ENCODE measurements around the gene MOB3B. TPM values are rescaled to one million over a fixed set of nuclear protein-coding genes. Genes with fewer than 3 reads are reported as not detected.

Gene MOB3B
- polyA plus RNA-seq, 1 of the 3 experiments (the other 2 are of a cell fraction): 0.90 TPM

- peaks cover 5 to 7% of the 10 kb centered on the region in 2 experiments; a peak in 3 of 4 replicates for H3K4me1 ChIP-seq (ENCODE audit: control insufficient read depth in 1 of 2, insufficient read depth in 2 of 2, low read depth in 1 of 2, low read length in 1 of 2)
- H3K9ac ChIP-seq: no peak overlapping the region
- no peak overlapping the region for H3K4me2 ChIP-seq
- POLR2A ChIA-PET: no interaction called here
- CTCF ChIA-PET: interaction anchor here (1.6 kb wide), 1 partner anchor 37 kb away, joined by 3 read pairs; no protein-coding TSS in a partner anchor
- WGBS (ENCODE audit: low lambda C conversion rate): 65% methylated on average over 9 of the region's 9 CpGs
- no peak overlapping the region for H3K27ac ChIP-seq (ENCODE audit: low read depth in 2 of 2, low read length in 1 of 2)
- no peaks in the 10 kb centered on the region for H3K27me3 ChIP-seq (ENCODE audit: insufficient read depth)
- H3K9me3 ChIP-seq: no peaks in the 10 kb centered on the region
- no peaks in the 10 kb centered on the region for H3K9me2 ChIP-seq
- H3K36me3 ChIP-seq (replicated peaks in 1 of 2; ENCODE audit: control insufficient read depth in 1 of 2, insufficient read depth in 2 of 2, low read length in 1 of 2): no peaks in the 10 kb centered on the region
- H2AFZ ChIP-seq (ENCODE audit: low read depth): no peak overlapping the region
- H4K20me1 ChIP-seq (ENCODE audit: insufficient read depth): no peaks in the 10 kb centered on the region
- H3F3A ChIP-seq (replicated peaks; ENCODE audit: insufficient read depth): peaks cover 6% of the 10 kb centered on the region
- TF ChIP-seq ZBTB33 (IDR thresholded peaks at IDR 0.05; ENCODE audit: borderline replicate concordance, low read depth) (no peak), USF2 (IDR thresholded peaks at IDR 0.05; ENCODE audit: borderline replicate concordance, low read depth, low read length) (no peak), PBX3 (IDR thresholded peaks at IDR 0.05) (no peak), REST (IDR thresholded peaks at IDR 0.05; ENCODE audit: low read depth, low read length) (no peak), RXRA (IDR thresholded peaks at IDR 0.05; ENCODE audit: borderline replicate concordance, low read depth) (no peak), FOXM1 (IDR thresholded peaks at IDR 0.05; ENCODE audit: low read depth) (no peak), POLR2AphosphoS5 (IDR thresholded peaks at IDR 0.05; ENCODE audit: low read depth, low read length) (no peak), TAF1 (IDR thresholded peaks at IDR 0.05; ENCODE audit: borderline replicate concordance, low read depth, low read length) (no peak), GATA2 (CRISPR knock-in tag; IDR thresholded peaks at IDR 0.05) (no peak), CHD2 (IDR thresholded peaks at IDR 0.05; ENCODE audit: low read length, partially characterized antibody) (no peak), ELF1 (IDR thresholded peaks at IDR 0.05) (no peak), YY1 (IDR thresholded peaks at IDR 0.05; ENCODE audit: low read depth) (no peak), TEAD4 (IDR thresholded peaks at IDR 0.05; ENCODE audit: borderline replicate concordance, insufficient read depth) (no peak), MXI1 (IDR thresholded peaks at IDR 0.05; ENCODE audit: low read depth, low read length) (no peak), SMC3 (IDR thresholded peaks at IDR 0.05; ENCODE audit: low read depth, low read length) (no peak)
- no peak overlapping the region for H3K4me3 ChIP-seq (ENCODE audit: low read depth in 2 of 2, low read length in 1 of 2)
- no peak for DNase-seq
- H3K79me2 ChIP-seq (ENCODE audit: insufficient read depth): no peaks in the 10 kb centered on the region
Measured at GRCh38 chr9:27391040-27391895, 138.3 kb downstream of the MOB3B start.
